Endothelial cell (in vitro differentiated cells): ENCODE measurements around the gene DOCK1. TPM values are rescaled to one million over a fixed set of nuclear protein-coding genes. Genes with fewer than 3 reads are reported as not detected.

Experiments
- DNase-seq: peaks from one replicate; pipeline ENCODE4 v3.0.0; 2021; ENCODE audit warnings: low spot score
- H3K27ac Mint-ChIP-seq: one replicate; pipeline ENCODE4 v1.8.0; 2021; ENCODE audit warnings: mixed read lengths, inconsistent platforms; ENCODE audit not compliant: unreplicated experiment
- H3K27me3 Mint-ChIP-seq: one replicate; pipeline ENCODE4 v1.8.0; 2021; ENCODE audit warnings: mild to moderate bottlenecking, moderate library complexity, mixed read lengths, inconsistent platforms; ENCODE audit not compliant: unreplicated experiment
- H3K36me3 Mint-ChIP-seq: one replicate; pipeline ENCODE4 v1.8.0; 2021; ENCODE audit warnings: mild to moderate bottlenecking, low read depth, mixed read lengths, inconsistent platforms; ENCODE audit not compliant: unreplicated experiment
- H3K4me1 Mint-ChIP-seq: one replicate; pipeline ENCODE4 v1.8.0; 2021; ENCODE audit warnings: mild to moderate bottlenecking, mixed read lengths, inconsistent platforms; ENCODE audit not compliant: unreplicated experiment
- H3K4me3 Mint-ChIP-seq: one replicate; pipeline ENCODE4 v1.8.0; 2021; ENCODE audit warnings: mild to moderate bottlenecking, mixed read lengths, inconsistent platforms; ENCODE audit not compliant: unreplicated experiment
- H3K9me3 Mint-ChIP-seq: one replicate; pipeline ENCODE4 v1.8.0; 2021; ENCODE audit warnings: mixed read lengths, inconsistent platforms; ENCODE audit not compliant: unreplicated experiment
- total RNA-seq: library from RNA; stranded (reverse); fragmentation: NEBNext Ultra II Directional; extraction: Animal tissue kit (Norgen Biotek cat#: 25700); gene quantifications from one replicate; pipeline ENCODE4 v1.2.1, GENCODE V29; 2021; ENCODE audit not compliant: unreplicated experiment
- TF ChIP-seq, protein P1 (sequence below): fragments of 200-600 bp; sonication (generic); IDR thresholded peaks from one replicate; pipeline ENCODE4 v1.5.0; 2021; ENCODE audit warnings: antibody characterized with exemption; ENCODE audit not compliant: unreplicated experiment

Gene DOCK1
- total RNA-seq, 1 donor from 2014 or later, result 116 TPM

DNA sequence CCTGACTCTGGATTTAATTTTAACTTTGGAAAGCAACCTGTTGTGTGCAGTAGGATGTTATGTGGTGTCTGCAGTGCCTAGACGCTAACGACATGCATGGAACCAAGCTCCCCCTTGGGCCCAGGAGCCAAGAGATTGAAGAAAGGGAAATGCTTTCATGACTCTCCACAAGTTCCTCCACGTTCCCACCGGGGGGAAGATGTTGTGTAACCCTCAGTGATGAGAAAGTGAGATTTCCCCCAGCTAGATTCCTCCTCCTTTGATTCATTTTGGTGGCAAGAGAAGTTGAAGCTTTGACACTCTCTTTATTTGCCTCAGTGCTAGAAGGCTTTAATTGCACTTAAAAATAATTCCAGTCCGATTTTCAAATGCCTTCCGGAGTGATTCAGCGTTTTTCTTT is 449.0 kb downstream of the DOCK1 start:
- Mint-ChIP-seq H3K9me3 (no peaks in the 10 kb centered on the region), H3K4me1 (no peaks in the 10 kb centered on the region), H3K36me3 (peaks cover 14% of the 10 kb centered on the region), H3K4me3 (no peak overlapping the region), H3K27ac (no peak overlapping the region), H3K27me3 (peaks cover 9% of the 10 kb centered on the region)
- DNase-seq, result no peak
- TF ChIP-seq, protein P1, sequence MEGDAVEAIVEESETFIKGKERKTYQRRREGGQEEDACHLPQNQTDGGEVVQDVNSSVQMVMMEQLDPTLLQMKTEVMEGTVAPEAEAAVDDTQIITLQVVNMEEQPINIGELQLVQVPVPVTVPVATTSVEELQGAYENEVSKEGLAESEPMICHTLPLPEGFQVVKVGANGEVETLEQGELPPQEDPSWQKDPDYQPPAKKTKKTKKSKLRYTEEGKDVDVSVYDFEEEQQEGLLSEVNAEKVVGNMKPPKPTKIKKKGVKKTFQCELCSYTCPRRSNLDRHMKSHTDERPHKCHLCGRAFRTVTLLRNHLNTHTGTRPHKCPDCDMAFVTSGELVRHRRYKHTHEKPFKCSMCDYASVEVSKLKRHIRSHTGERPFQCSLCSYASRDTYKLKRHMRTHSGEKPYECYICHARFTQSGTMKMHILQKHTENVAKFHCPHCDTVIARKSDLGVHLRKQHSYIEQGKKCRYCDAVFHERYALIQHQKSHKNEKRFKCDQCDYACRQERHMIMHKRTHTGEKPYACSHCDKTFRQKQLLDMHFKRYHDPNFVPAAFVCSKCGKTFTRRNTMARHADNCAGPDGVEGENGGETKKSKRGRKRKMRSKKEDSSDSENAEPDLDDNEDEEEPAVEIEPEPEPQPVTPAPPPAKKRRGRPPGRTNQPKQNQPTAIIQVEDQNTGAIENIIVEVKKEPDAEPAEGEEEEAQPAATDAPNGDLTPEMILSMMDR, result no peak

DNA sequence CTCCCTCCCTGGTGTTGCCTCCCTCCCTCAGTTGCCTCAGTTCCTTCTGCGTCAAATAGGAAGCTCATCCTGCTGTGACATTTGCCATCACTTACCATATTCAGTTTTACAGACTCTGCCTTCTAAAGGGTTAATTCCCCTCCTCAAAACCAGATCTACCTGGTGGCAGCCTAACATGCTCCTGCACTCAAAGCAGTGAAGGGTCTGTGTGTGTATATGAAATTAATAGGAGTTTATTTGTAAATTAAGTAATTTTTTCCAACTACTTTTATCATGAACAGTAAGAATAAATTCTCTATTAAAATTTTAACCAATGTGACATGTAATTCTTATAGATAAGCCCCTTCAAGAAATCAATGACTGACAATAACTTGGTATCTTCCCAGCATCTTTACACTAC is 449.8 kb downstream of the DOCK1 start:
- TF ChIP-seq, protein P1, result no peak
- DNase-seq, result no peak

GRCh38 chr10:127356360-127356759 is 451.1 kb downstream of the DOCK1 start:
- Mint-ChIP-seq H3K36me3 (peaks cover 8% of the 10 kb centered on the region), H3K4me1 (no peaks in the 10 kb centered on the region), H3K4me3 (no peak overlapping the region), H3K27ac (no peak overlapping the region), H3K9me3 (no peaks in the 10 kb centered on the region), H3K27me3 (peaks cover 5% of the 10 kb centered on the region)
- TF ChIP-seq, protein P1, result no peak
- DNase-seq, result no peak

More for the DNA sequence above, 449.8 kb downstream of the DOCK1 start:
- H3K4me3 Mint-ChIP-seq, result no peak overlapping the region
- peaks cover 14% of the 10 kb centered on the region for H3K36me3 Mint-ChIP-seq
- no peaks in the 10 kb centered on the region for H3K4me1 Mint-ChIP-seq
- H3K27me3 Mint-ChIP-seq, result peaks cover 9% of the 10 kb centered on the region
- no peaks in the 10 kb centered on the region for H3K9me3 Mint-ChIP-seq
- H3K27ac Mint-ChIP-seq, result no peak overlapping the region

DNA sequence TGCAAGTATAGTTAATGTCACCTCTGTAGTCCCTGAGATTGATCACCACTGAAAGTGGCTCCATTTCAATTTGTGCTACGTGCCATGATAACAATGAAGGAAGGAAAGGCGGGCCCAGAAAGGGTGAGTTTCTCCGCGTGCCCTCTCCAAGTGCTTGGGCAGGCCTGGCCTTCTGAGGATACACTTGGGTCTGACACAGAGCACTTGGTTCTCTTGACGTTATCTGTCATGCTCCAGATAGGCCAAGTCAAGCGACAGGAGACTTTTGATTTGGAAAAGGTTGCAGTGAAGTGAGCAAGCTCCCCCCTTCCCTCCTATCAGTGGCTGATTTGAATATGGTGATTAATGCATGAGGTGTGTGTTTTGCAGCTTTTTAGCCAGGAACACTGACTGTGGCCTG is 452.0 kb downstream of the DOCK1 start:
- no peaks in the 10 kb centered on the region for H3K4me1 Mint-ChIP-seq
- peaks cover 5% of the 10 kb centered on the region for H3K27me3 Mint-ChIP-seq
- no peak for DNase-seq
- H3K27ac Mint-ChIP-seq, result no peak overlapping the region
- H3K4me3 Mint-ChIP-seq, result no peak overlapping the region
- H3K9me3 Mint-ChIP-seq, result no peaks in the 10 kb centered on the region
- TF ChIP-seq, protein P1, result no peak
- H3K36me3 Mint-ChIP-seq, result peaks cover 11% of the 10 kb centered on the region

- Mint-ChIP-seq H3K27me3 (peaks cover 6% of the 10 kb centered on the region), H3K9me3 (no peaks in the 10 kb centered on the region), H3K36me3 (peaks cover 19% of the 10 kb centered on the region), H3K27ac (no peak overlapping the region), H3K4me1 (peaks cover 4% of the 10 kb centered on the region), H3K4me3 (no peak overlapping the region)
- DNase-seq, result no peak
- TF ChIP-seq, protein P1, result no peak
Measured at GRCh38 chr10:127358337-127358736, 453.1 kb downstream of the DOCK1 start.
